NAMALWA (cell line): ENCODE data around the gene HOXD8.

Experiments used
- DNase-seq: peaks from one replicate; pipeline ENCODE4 v3.0.0-alpha.2; 2015; ENCODE audit warnings: low spot score

The HOXD8 gene

DNA sequence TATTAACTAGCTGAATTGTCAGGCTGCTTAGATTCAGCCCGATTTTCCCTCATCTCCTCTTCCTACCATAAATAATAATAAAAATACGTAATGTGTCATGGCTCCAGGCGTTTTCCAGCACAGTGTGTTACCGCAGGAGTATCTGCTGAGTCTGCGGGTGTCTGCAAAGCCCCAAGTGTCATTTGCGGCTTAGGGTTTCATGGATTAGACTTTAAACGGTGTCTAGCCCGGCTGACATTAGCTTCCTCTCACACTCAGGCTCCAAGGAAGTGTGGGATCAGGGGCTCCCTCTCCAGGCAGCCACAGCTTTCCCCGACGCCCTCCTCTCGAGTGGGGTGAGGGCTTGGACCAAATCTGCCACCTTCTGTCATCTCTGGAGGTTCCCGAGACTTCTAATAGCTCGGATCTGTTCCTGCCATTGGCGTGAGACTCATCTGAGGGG lies 44.9 kb downstream of the HOXD8 start:
- no peak for DNase-seq

DNA sequence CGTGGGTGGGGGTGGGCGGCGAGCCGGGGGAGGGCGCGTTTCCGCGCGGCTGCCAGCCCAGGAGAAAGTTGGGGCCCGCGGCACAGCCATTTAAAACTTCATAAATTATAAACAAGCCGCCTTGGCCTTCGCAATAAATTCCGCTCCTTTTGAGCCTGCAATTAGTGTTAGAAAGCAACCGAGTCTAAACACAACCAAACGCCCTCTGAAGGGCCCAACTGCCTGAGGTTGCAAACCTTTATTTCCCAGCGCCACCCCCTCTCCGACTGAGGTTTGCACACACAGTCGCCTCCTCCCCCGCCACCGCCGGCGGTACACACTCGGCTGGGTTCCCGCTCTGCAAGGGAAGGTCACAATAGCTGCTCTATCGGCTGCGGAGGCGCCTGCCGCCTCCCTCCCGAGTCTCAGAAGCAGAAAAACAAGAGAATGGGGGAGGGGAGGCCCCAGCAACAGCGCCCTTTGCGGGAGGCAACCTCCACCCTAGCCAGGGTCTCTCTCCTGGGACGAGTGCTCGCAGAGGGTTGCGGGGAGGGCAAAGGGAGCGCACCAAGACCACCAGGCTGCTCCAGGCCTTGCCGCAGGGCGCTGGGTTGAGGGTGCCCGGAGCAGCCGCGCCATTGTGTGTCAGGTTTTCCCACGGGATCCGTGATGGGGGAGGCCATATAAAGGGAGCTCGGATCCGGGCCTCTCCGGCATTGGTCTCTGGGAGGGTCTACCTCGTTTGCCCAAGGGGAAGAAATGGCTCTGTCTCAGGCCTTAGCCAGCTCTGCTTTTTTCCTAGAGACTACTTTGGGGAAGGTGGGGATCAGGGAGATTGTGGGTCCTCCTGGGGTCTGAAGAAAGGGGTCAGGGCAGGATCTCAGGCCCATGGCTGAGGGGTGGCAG lies 45.6 kb downstream of the HOXD8 start:
- DNase-seq: no peak

DNA sequence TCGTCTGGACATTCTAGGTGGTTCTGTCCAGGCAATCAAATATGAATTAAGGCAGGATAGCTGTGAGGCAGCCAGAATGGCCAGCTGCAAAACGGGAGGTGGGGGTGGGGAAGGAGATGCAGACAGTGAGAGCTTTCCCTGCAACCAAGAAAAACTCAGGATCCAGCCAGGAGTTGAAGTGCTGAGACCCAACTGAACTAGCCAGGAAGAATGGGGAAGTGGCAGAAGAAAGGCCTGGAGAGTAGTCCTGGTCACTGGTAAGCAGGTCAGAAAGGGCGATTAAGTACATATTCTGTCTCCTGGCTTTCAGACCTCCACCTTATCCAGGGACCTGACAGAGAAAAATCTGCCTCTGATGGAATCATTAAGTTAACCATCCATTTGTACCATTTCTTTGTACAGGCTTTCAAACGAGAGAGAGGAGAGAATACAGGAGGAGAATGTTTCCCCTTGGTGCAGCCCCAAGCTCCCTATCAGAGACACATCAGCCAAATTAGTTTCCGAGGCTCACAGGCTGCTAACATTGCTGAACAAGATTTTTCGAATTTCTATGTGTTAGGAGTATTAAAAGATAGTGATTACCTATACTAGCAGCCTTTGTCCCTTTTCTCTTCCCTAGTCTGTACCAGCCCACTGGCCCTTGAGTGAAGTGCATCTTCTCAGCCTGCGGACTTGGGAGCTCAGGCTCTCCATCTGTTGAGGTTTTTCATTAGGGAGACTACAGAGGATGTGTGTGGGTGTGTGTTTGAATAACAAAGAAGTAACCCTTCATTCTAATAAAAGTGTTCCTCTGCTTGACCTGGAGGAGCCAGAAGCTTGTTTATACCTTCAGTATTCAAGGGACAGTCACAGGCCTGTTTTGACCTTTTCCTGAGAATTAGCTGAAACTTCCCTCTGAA lies 46.5 kb downstream of the HOXD8 start:
- DNase-seq: no peak

DNA sequence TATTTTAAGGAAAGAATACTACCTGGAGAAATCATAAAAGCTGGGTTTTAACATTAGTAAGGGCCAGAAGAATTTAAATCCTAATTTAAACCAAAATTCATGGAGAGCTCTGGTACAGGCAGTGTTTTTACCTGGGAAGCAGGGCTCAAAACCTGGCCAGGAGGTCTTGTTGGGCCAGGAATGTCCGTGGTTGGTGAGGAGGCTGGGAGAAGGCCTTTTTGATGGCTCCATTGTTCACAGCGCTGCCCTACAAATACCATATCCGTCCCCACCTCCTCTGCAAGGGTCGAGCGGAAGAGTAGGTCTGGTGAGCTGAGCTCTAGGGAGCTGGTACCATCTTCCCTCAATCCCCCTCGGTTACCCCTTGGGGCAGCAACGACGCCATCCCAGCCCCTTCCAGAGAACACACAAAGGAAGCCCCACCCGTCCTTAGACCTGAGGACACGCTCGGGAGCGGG lies 48.1 kb downstream of the HOXD8 start:
- DNase-seq: no peak

DNA sequence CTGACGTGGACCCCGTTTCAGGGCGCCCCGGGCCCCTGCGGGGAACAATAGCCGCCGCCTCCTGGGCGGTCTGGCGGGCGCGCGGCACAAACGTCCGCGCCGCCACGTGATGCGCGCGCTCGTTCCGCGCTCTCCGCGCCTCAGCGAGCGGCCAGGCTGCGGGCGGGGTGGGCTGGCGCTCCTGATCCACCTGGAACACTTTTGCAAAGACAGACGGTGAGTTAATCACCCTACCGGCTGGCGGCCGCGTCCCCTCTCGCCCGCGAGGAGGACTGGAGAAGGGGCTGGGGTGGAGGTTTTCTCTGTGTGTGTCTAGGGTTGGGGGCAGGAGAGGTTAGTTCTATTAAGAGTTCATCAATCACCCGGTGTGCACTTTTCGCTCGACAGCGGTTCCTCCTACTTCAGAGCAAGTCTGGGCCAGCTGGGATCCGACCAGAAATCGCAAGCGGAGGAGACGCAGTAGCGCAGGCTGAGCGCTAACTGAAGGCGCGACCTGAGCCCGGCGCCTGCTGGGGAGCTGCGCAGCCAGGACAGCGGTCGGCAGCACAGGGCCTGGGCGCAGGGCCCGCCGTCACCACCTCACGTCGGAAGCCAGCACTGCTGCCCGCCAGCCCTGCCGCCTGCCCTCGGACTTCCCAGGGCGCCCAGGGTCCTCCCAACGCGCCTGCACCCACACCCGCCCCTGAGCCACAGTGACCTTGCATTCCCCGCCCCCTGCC lies 48.7 kb downstream of the HOXD8 start:
- no peak for DNase-seq

DNA sequence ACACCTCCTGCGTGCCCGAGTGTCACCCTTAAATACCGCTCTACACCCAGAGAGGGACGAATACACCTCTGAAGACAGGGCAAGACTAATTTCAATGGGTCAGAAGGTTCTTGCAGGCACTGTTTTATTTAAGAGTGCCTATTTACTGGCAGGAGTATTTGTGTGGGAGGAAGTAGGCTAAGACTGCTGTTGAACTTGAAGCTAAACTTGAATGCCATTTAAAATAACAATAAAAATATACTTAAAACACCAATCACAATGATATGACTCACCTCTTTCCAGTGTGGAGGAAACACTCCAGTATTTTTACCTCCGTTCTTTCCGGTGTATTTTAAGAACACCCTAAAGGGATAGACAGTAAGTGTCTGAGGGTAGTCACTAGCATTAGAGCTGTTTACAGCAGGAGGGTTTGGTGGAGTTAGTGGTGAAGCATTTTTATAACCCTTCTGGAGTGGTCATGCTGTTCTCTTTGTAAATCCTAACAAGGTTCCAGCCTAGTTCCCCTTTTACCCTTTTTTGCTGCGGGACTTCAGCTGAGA lies 49.3 kb downstream of the HOXD8 start:
- DNase-seq: no peak

DNA sequence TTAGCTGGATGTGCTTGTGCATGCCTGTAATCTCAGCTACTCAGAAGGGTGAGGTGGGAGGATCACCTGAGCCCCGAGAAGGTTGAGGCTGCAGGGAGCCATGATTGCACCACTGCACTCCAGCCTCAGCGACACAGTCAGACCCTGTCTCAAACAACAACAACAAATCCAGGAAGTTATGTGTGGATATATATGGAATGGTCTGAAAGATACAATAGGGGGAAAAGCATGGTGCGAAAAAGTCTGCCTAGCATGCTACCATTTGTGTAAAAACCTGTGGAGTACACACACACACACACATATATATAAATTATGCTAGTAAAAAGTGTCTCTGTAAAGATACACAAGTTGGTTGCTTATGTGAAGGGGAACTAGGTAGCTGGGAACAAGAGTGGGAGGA lies 52.0 kb downstream of the HOXD8 start:
- no peak for DNase-seq
